ENCODE results near the gene KCNG3. TPM values are rescaled to one million over a fixed set of nuclear protein-coding genes. Genes with fewer than 3 reads are reported as not detected.

The KCNG3 gene
- total RNA-seq, 2 donors from 2014 or later: 2.5 to 2.7 TPM

DNA sequence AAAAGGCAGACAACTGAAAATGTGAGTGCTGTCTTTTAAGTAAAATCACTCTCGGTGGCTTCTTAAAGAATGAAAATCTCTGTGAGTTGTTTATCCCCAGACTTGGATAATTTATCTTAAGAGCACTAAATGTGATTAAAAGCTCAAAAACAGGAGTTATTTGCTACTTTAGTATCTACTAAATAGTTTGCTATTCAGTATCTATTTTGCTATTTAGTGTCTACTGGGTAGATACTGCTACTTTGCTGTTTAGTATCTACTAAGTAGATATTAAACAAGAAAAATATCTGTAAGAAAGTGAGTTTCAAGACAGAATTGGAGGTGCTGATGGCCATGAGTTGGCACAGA is 1.4 kb upstream of the KCNG3 start:
- Histone ChIP-seq H3K9ac (ENCODE audit: low read depth in 2 of 2, low read length in 2 of 2) (no peak overlapping the region), H3K4me3 (peak overlapping the region; percentile 53), H3K9me3 (no peaks in the 10 kb centered on the region), H3K36me3 (no peaks in the 10 kb centered on the region), H3K27ac (no peak overlapping the region), H3K27me3 (peaks cover 9% of the 10 kb centered on the region), H3K4me1 (no peaks in the 10 kb centered on the region)
- TF ChIP-seq, protein P1, sequence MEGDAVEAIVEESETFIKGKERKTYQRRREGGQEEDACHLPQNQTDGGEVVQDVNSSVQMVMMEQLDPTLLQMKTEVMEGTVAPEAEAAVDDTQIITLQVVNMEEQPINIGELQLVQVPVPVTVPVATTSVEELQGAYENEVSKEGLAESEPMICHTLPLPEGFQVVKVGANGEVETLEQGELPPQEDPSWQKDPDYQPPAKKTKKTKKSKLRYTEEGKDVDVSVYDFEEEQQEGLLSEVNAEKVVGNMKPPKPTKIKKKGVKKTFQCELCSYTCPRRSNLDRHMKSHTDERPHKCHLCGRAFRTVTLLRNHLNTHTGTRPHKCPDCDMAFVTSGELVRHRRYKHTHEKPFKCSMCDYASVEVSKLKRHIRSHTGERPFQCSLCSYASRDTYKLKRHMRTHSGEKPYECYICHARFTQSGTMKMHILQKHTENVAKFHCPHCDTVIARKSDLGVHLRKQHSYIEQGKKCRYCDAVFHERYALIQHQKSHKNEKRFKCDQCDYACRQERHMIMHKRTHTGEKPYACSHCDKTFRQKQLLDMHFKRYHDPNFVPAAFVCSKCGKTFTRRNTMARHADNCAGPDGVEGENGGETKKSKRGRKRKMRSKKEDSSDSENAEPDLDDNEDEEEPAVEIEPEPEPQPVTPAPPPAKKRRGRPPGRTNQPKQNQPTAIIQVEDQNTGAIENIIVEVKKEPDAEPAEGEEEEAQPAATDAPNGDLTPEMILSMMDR (IDR thresholded peaks at IDR 0.05): no peak
- DNase-seq: no peak
- intact Hi-C loops (cut with DNase I): no loop called here

DNA sequence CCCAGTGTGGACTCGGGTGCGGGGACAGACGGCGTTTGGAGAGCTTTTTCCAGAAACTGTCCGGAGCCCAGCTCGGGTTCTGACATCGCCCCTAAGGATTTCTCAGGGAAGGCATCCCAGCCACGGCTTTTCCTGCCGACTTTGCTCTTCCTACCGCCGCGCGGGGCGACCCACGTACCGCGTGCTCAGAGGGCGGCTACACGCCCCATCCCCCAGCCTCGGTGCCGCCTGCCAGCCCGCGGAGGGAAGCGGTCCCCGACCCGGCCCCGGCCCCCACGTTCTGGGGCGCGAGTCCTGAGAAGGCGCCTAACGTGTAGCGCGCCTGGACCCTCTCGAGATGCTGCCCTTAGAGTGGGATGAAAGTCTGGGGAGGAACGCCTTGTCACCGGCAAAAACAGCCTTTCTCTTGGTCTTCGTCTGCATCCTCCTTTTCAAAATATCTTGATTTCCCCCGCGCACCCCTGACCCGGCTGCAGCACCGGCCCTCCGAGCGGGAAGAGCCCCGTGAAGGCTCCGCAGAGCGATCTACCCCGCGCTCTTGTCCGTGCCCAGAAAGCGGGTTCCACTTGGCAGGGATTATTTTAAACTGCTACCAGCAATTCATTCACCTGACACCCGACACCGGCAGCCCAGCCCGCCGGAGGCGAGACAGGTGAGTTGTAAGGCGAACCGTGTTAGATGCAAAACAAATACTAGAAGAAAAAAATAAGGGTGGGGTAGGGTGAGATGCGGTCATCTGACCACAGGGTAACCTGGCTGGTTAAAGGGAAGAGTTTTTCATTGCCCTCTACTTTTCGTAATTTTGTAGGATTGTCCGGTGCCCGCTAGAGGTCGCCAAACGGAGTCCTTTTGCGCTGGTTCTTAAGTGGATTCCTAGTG is 812 bp upstream of the KCNG3 start:
- Histone ChIP-seq H3K27me3 (peaks cover 9% of the 10 kb centered on the region), H3K4me1 (no peaks in the 10 kb centered on the region), H3K36me3 (no peaks in the 10 kb centered on the region), H3K4me3 (peak overlapping the region; percentile 53), H3K27ac (peak overlapping the region; percentile 79), H3K9ac (ENCODE audit: low read depth in 2 of 2, low read length in 2 of 2) (peak overlapping the region; percentile 64 to 70), H3K9me3 (no peaks in the 10 kb centered on the region)
- TF ChIP-seq, protein P1 (IDR thresholded peaks at IDR 0.05): peak; percentile 76
- DNase-seq: peak; percentile 82
- intact Hi-C loops (cut with DNase I): no loop called here

DNA sequence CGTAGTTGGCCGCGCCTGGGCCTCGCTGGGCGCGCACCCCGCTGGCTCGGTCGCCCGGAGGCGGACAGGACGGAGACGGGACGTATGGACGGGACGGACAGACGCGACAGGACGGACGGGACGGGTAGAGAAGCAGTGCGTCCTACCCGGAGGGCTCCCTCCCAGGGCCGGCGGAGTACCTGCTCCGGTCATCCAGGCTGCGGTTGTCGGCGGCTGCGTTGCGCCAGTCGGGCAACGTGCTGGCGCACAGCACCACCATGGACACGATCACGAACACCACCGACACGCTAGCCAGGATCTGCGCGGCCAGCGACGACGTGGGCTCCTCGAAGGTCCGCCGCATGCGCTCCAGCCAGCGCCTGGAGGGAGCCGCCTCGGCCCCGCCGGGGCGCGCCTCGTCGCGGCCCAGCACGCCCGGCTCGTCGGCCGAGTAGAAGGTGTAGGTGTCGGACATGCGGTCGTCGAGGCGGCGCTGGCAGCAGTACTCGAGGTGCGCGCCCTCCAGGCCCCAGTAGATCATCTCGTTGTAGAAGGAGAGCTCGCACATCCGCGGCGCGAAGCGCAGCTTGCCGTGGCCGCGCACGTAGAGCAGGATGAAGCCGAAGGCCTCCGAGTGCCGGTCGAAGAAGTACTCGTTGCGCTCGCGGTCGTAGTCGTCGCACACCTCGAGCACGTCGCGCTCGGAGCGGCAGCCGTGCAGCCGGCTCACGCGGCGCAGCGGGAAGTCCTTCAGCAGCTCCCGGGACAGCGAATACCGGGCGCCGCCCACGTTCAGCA is 903 bp downstream of the KCNG3 start:
- H3K4me1 ChIP-seq: no peaks in the 10 kb centered on the region
- TF ChIP-seq, protein P1 (IDR thresholded peaks at IDR 0.05): no peak
- no peaks in the 10 kb centered on the region for H3K9me3 ChIP-seq
- H3K27ac ChIP-seq: no peak overlapping the region
- H3K27me3 ChIP-seq: peaks cover 9% of the 10 kb centered on the region
- H3K9ac ChIP-seq (ENCODE audit: low read depth in 2 of 2, low read length in 2 of 2): peak overlapping the region; percentile 54 to 70
- DNase-seq: peak; percentile 39
- peak overlapping the region; percentile 53 for H3K4me3 ChIP-seq
- H3K36me3 ChIP-seq: no peaks in the 10 kb centered on the region
- intact Hi-C loops (cut with DNase I): no loop called here

DNA sequence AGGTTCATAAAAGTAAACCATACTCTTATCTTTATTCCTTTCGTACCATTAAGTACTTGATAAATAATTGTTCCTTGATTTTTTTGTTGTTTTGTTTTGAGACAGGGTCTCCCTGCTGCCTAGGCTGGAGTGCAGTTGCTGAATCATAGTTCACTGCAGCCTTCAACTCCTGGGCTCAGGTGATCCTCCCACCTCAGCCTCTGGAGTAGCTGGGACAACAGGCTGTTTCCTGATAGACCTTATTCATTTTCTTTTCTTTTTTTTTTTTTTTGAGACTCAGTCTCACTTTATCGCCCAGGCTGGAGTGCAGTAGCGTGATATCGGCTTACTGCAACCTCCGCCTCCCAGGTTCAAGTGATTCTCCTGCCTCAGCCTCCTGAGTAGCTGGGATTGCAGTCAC is 5.5 kb downstream of the KCNG3 start:
- DNase-seq: no peak
- H3K4me3 ChIP-seq: no peak overlapping the region
- H3K4me1 ChIP-seq: no peaks in the 10 kb centered on the region
- H3K36me3 ChIP-seq: no peaks in the 10 kb centered on the region
- H3K27me3 ChIP-seq: peaks cover 5% of the 10 kb centered on the region
- H3K9me3 ChIP-seq: no peaks in the 10 kb centered on the region
- intact Hi-C loops (cut with DNase I): no loop called here
- TF ChIP-seq, protein P1 (IDR thresholded peaks at IDR 0.05): no peak
- H3K9ac ChIP-seq (ENCODE audit: low read depth in 2 of 2, low read length in 2 of 2): no peak overlapping the region
- no peak overlapping the region for H3K27ac ChIP-seq

DNA sequence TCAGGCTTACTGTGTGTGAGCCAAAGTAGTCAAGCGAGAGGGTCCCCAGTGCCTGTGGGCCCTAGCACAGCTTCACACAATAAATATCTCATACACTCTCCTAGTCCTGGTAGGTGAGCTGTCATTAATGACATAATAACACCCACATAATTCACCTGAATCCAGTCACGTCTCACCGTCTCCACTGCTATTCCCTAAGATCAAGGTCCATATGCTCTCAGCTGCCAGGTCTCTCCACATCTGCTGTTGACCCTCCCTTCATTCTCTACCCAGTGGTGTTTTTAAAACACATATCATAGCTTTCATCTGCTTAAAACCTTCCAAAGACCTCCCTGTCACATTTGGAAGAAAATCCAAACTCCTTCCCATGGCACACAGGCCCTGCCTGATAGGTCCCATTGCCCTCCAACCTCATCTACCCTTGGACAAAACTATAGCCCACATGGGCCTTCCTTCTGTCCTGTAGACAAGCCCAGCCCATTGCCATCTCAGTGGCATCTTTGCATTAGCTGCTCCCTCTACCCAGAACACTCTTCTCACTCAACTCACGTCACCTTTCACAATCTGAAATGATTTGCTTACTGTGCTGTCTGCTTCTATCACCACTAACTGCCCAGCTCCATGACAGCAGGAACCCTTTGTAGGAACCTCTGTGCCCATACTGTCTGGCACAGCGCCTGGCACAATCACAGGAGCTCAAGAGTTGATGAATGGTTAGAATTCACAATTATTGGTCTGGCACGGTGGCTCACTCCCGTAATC is 7.5 kb downstream of the KCNG3 start:
- no peaks in the 10 kb centered on the region for H3K9me3 ChIP-seq
- intact Hi-C loops (cut with DNase I): no loop called here
- no peak overlapping the region for H3K27ac ChIP-seq
- H3K27me3 ChIP-seq: no peaks in the 10 kb centered on the region
- H3K4me3 ChIP-seq: no peak overlapping the region
- H3K4me1 ChIP-seq: no peaks in the 10 kb centered on the region
- H3K36me3 ChIP-seq: no peaks in the 10 kb centered on the region
- no peak overlapping the region for H3K9ac ChIP-seq (ENCODE audit: low read depth in 2 of 2, low read length in 2 of 2)
- no peak for DNase-seq
- TF ChIP-seq, protein P1 (IDR thresholded peaks at IDR 0.05): no peak
